PC-3 (cell line): ENCODE measurements around the gene MAPK8IP2. TPM values are rescaled to one million over a fixed set of nuclear protein-coding genes. Genes with fewer than 3 reads are reported as not detected.

Experiments
- ATAC-seq: fragments of 200-7000 bp; cut with Tn5 transposase; 2 replicates; pipeline ENCODE4 v1.9.1; 2020; ENCODE audit warnings: mild to moderate bottlenecking, moderate library complexity
- BruUV-seq: library from RNA; stranded (reverse); fragments of 400-500 nt; replicated peaks from 2 replicates; lab custom pipeline; 2021; lab: Mats Ljungman, UMichigan
- CTCF ChIA-PET: fragments of 300-600 bp; sonication (Branson Sonifier 250); formaldehyde crosslinking; loops from one replicate; lab custom pipeline; 2022; ENCODE audit warnings: antibody characterized with exemption; lab: Charles Lee
- POLR2A ChIA-PET: fragments of 300-600 bp; sonication (Branson Sonifier 250); formaldehyde crosslinking; loops from one replicate; lab custom pipeline; 2022; ENCODE audit warnings: antibody characterized with exemption; ENCODE audit not compliant: unreplicated experiment; lab: Charles Lee
- DNase-seq: peaks from one replicate; pipeline ENCODE4 v3.0.0-alpha.2; 2015
- H2AFZ ChIP-seq: fragments of 300-600 bp; sonication (generic); 2 replicates; pipeline ENCODE4 v1.6.0; 2016; ENCODE audit warnings: antibody characterized with exemption, low read length
- H3F3A ChIP-seq: fragments of 300-600 bp; sonication (generic); one replicate; pipeline ENCODE4 v1.6.0; 2017; ENCODE audit warnings: antibody characterized with exemption, low read length, control low read depth, mild to moderate bottlenecking; ENCODE audit not compliant: unreplicated experiment
- H3K27ac ChIP-seq: fragments of 300-600 bp; sonication (generic); 2 replicates; pipeline ENCODE4 v1.5.1; 2016; ENCODE audit warnings: mild to moderate bottlenecking, low read length
- H3K27me3 ChIP-seq: fragments of 300-600 bp; sonication (generic); 2 replicates; pipeline ENCODE4 v1.6.1; 2016; ENCODE audit warnings: low read length, mixed read lengths
- H3K36me3 ChIP-seq: fragments of 300-600 bp; sonication (generic); 2 replicates; pipeline ENCODE4 v1.6.1; 2016; ENCODE audit warnings: low read depth, mixed run types, low read length, mixed read lengths
- H3K4me1 ChIP-seq: fragments of 300-600 bp; sonication (generic); 2 replicates; pipeline ENCODE4 v1.5.1; 2016; ENCODE audit warnings: low read length; ENCODE audit not compliant: insufficient read depth
- H3K4me2 ChIP-seq: fragments of 300-600 bp; sonication (generic); 2 replicates; pipeline ENCODE4 v1.6.0; 2016; ENCODE audit warnings: low read length
- H3K4me3 ChIP-seq: fragments of 300-600 bp; sonication (generic); 2 replicates; pipeline ENCODE4 v1.5.1; 2016; ENCODE audit warnings: mild to moderate bottlenecking, low read length, mixed read lengths
- H3K79me2 ChIP-seq: fragments of 300-600 bp; sonication (generic); 2 replicates; pipeline ENCODE4 v1.6.1; 2017; ENCODE audit warnings: low read length, mixed read lengths
- H3K9ac ChIP-seq: fragments of 300-600 bp; sonication (generic); 2 replicates; pipeline ENCODE4 v1.6.0; 2016; ENCODE audit warnings: mild to moderate bottlenecking, low read length
- H3K9me2 ChIP-seq: fragments of 300-600 bp; sonication (generic); replicated peaks from 2 replicates; pipeline ENCODE4 v1.6.1; 2016; ENCODE audit warnings: mixed run types, low read length, mixed read lengths
- H3K9me3 ChIP-seq: fragments of 300-600 bp; sonication (generic); 2 replicates; pipeline ENCODE4 v1.6.1; 2016; ENCODE audit warnings: low read length, mixed read lengths
- H4K20me1 ChIP-seq: fragments of 300-600 bp; sonication (generic); 2 replicates; pipeline ENCODE4 v1.6.1; 2016; ENCODE audit warnings: low read length, mixed read lengths
- CTCF ChIP-seq: fragments of 300-600 bp; sonication (generic); conservative IDR thresholded peaks from 2 replicates; pipeline ENCODE4 v1.5.1; 2017; ENCODE audit warnings: antibody characterized with exemption, low read depth, mild to moderate bottlenecking, low read length
- EZH2 ChIP-seq: fragments of 300-600 bp; sonication (generic); IDR thresholded peaks from one replicate; pipeline ENCODE4 v1.6.1; 2017; ENCODE audit warnings: antibody characterized with exemption, mild to moderate bottlenecking, low read length; ENCODE audit not compliant: unreplicated experiment
- EZH2phosphoT487 ChIP-seq: fragments of 300-600 bp; sonication (generic); IDR thresholded peaks from 2 replicates; pipeline ENCODE4 v1.6.1; 2018; ENCODE audit warnings: mild to moderate bottlenecking, antibody characterized with exemption, low read length, borderline replicate concordance
- intact Hi-C: fragments of 100-400 bp; cut with micrococcal nuclease; formaldehyde crosslinking; loops from 2 replicates; pipeline ENCODE4 v1.9.0; 2023
- total RNA-seq: library from RNA; depleted of rRNA; stranded (reverse); fragments of >200 nt; gene quantifications from 2 replicates; pipeline ENCODE4 v1.2.3, GENCODE V29; 2014

MAPK8IP2 gene
- total RNA-seq, 1 experiment from 2014 or later = 1.5 TPM

GRCh38 chr22:50570861-50571260 lies 29.7 kb upstream of the MAPK8IP2 start:
- BruUV-seq = no TSS peak
- H3K9ac ChIP-seq = no peak overlapping the region
- no peak overlapping the region for H2AFZ ChIP-seq
- no peaks in the 10 kb centered on the region for H3K36me3 ChIP-seq
- no peaks in the 10 kb centered on the region for H4K20me1 ChIP-seq
- no peak overlapping the region for H3K27ac ChIP-seq
- ATAC-seq = no peak
- H3K79me2 ChIP-seq = no peaks in the 10 kb centered on the region
- no peak for TF ChIP-seq CTCF
- TF ChIP-seq EZH2phosphoT487 = no peak
- no peak for TF ChIP-seq EZH2
- H3K4me3 ChIP-seq = no peak overlapping the region
- no peaks in the 10 kb centered on the region for H3K4me1 ChIP-seq
- no peaks in the 10 kb centered on the region for H3K27me3 ChIP-seq
- POLR2A ChIA-PET = no interaction called here
- DNase-seq = no peak
- H3K9me2 ChIP-seq = no peaks in the 10 kb centered on the region
- CTCF ChIA-PET = no interaction called here
- no peak overlapping the region for H3K4me2 ChIP-seq
- no peaks in the 10 kb centered on the region for H3K9me3 ChIP-seq
- no peaks in the 10 kb centered on the region for H3F3A ChIP-seq
- intact Hi-C loops = no loop called here

GRCh38 chr22:50571264-50572175 lies 29.1 kb upstream of the MAPK8IP2 start:
- no peaks in the 10 kb centered on the region for H3F3A ChIP-seq
- intact Hi-C loops = no loop called here
- H3K36me3 ChIP-seq = no peaks in the 10 kb centered on the region
- no TSS peak for BruUV-seq
- no peaks in the 10 kb centered on the region for H3K9me3 ChIP-seq
- no peaks in the 10 kb centered on the region for H3K79me2 ChIP-seq
- no peaks in the 10 kb centered on the region for H3K27me3 ChIP-seq
- no peak overlapping the region for H3K4me3 ChIP-seq
- no peaks in the 10 kb centered on the region for H3K9me2 ChIP-seq
- TF ChIP-seq CTCF = no peak
- TF ChIP-seq EZH2phosphoT487 = no peak
- TF ChIP-seq EZH2 = no peak
- H4K20me1 ChIP-seq = no peaks in the 10 kb centered on the region
- no peak overlapping the region for H3K4me2 ChIP-seq
- POLR2A ChIA-PET = no interaction called here
- no peak overlapping the region for H3K27ac ChIP-seq
- ATAC-seq (no peak), DNase-seq (no peak)
- no peaks in the 10 kb centered on the region for H3K4me1 ChIP-seq
- no peak overlapping the region for H2AFZ ChIP-seq
- no peak overlapping the region for H3K9ac ChIP-seq
- CTCF ChIA-PET = no interaction called here

- no peaks in the 10 kb centered on the region for H3F3A ChIP-seq
- no peak overlapping the region for H3K9ac ChIP-seq
- no peak overlapping the region for H3K4me3 ChIP-seq
- no peak overlapping the region for H3K4me2 ChIP-seq
- TF ChIP-seq EZH2 (no peak), EZH2phosphoT487 (no peak), CTCF (no peak)
- H3K9me3 ChIP-seq = no peaks in the 10 kb centered on the region
- no peaks in the 10 kb centered on the region for H4K20me1 ChIP-seq
- intact Hi-C loops = no loop called here
- BruUV-seq = no TSS peak
- no peak overlapping the region for H2AFZ ChIP-seq
- no peak overlapping the region for H3K27ac ChIP-seq
- no peak for DNase-seq
- no peaks in the 10 kb centered on the region for H3K4me1 ChIP-seq
- no peaks in the 10 kb centered on the region for H3K27me3 ChIP-seq
- CTCF ChIA-PET = no interaction called here
- H3K36me3 ChIP-seq = no peaks in the 10 kb centered on the region
- H3K79me2 ChIP-seq = no peaks in the 10 kb centered on the region
- H3K9me2 ChIP-seq = no peaks in the 10 kb centered on the region
- POLR2A ChIA-PET = no interaction called here
- ATAC-seq = no peak
These were observed 27.6 kb upstream of the MAPK8IP2 start for GRCh38 chr22:50572965-50573364.
